ENCODE data around the gene IRF2BPL.

The IRF2BPL gene

GRCh38 chr14:77055981-77056380, 27.5 kb upstream of the IRF2BPL start:
- DNase-seq (ENCODE audit: low read depth) = no peak
- TF ChIP-seq, protein P1, sequence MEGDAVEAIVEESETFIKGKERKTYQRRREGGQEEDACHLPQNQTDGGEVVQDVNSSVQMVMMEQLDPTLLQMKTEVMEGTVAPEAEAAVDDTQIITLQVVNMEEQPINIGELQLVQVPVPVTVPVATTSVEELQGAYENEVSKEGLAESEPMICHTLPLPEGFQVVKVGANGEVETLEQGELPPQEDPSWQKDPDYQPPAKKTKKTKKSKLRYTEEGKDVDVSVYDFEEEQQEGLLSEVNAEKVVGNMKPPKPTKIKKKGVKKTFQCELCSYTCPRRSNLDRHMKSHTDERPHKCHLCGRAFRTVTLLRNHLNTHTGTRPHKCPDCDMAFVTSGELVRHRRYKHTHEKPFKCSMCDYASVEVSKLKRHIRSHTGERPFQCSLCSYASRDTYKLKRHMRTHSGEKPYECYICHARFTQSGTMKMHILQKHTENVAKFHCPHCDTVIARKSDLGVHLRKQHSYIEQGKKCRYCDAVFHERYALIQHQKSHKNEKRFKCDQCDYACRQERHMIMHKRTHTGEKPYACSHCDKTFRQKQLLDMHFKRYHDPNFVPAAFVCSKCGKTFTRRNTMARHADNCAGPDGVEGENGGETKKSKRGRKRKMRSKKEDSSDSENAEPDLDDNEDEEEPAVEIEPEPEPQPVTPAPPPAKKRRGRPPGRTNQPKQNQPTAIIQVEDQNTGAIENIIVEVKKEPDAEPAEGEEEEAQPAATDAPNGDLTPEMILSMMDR (IDR thresholded peaks at IDR 0.05; ENCODE audit: insufficient read depth, low read depth, low read length, missing control alignments) = no peak
- H3K4me3 ChIP-seq (ENCODE audit: low read depth, low read length) = no peak overlapping the region

- DNase-seq (ENCODE audit: low read depth) = no peak
- TF ChIP-seq, protein P1 (IDR thresholded peaks at IDR 0.05; ENCODE audit: insufficient read depth, low read depth, low read length, missing control alignments) = no peak
- H3K4me3 ChIP-seq (ENCODE audit: low read depth, low read length) = no peak overlapping the region
These were observed 26.8 kb upstream of the IRF2BPL start for GRCh38 chr14:77055306-77055705.

GRCh38 chr14:77053046-77053841, 24.7 kb upstream of the IRF2BPL start:
- H3K4me3 ChIP-seq (ENCODE audit: low read depth, low read length) = no peak overlapping the region
- TF ChIP-seq, protein P1 (IDR thresholded peaks at IDR 0.05; ENCODE audit: insufficient read depth, low read depth, low read length, missing control alignments) = peak; percentile 82
- DNase-seq (ENCODE audit: low read depth) = peak; percentile 85

DNA sequence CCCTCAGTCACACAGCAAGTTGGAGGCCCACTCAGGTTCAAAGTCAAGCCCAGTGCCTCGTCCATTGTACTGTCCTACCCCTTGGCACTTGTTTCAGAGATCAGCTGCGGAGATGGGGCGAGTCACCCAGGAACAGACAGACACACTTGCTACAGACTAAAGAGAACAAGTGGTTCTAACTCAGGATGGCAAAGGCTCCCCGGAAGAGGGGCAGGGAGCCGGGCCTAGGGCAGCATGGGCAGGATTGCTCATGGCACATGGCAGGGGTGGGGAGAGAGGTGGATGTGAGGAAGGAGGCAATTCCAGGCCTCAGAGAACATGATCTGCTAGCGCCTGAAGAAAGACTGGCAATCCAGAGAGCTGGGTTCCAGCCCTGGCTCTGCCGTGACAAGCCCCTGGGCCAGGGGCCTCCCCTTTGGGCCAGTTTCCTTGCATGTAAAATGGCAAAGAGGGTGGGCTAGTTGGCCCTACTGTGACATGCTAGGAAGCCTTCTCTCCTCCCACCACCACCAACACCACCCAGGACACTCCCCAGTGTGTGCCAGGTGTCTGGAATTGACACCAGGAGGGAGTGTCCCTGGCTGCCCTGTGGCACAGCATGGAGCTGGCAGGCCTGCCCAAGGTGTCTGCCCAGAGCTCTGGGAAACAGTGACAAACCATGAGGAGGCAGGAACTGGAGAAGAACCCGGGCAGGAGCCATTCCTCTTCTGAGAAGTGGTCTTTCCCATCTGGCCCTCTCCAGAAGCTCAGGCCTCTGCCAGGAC, 24.0 kb upstream of the IRF2BPL start:
- TF ChIP-seq, protein P1 (IDR thresholded peaks at IDR 0.05; ENCODE audit: insufficient read depth, low read depth, low read length, missing control alignments) = no peak
- no peak for DNase-seq (ENCODE audit: low read depth)
- H3K4me3 ChIP-seq (ENCODE audit: low read depth, low read length) = no peak overlapping the region

GRCh38 chr14:77051116-77051515, 22.6 kb upstream of the IRF2BPL start:
- TF ChIP-seq, protein P1 (IDR thresholded peaks at IDR 0.05; ENCODE audit: insufficient read depth, low read depth, low read length, missing control alignments) = no peak
- H3K4me3 ChIP-seq (ENCODE audit: low read depth, low read length) = no peak overlapping the region
- no peak for DNase-seq (ENCODE audit: low read depth)

DNA sequence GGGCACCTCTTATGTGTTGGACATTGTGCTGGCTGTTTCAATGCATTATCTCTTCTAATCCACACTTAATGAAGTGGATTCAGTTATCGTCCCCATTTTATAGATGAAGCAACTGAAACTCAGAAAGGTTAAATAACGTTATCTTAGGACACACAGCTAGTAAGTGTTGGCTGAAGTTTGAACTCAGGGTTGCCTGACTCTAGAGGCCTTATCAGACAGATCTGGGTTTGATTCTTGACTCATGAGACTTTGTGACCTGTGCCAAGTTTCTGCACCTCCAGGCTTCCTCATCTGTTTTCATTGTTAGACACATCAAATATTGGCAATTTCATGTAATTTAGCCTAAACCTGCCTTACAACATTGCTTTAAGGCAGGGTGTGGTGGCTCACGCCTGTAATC, 18.2 kb upstream of the IRF2BPL start:
- no peak overlapping the region for H3K4me3 ChIP-seq (ENCODE audit: low read depth, low read length)
- no peak for DNase-seq (ENCODE audit: low read depth)
- TF ChIP-seq, protein P1 (IDR thresholded peaks at IDR 0.05; ENCODE audit: insufficient read depth, low read depth, low read length, missing control alignments) = no peak
